SHP77 (cell line): ENCODE measurements around the gene CACNA1C.
"Not testable (repeated sequence)": the region's sequence is repeated elsewhere in the genome, so short reads cannot be mapped to it uniquely, and the experiment has no call there.

Source experiments
- DNase-seq, 2 experiments: peaks; one replicate each; lab custom pipeline; 2025; lab: John Stamatoyannopoulos, UW

The CACNA1C gene

DNA sequence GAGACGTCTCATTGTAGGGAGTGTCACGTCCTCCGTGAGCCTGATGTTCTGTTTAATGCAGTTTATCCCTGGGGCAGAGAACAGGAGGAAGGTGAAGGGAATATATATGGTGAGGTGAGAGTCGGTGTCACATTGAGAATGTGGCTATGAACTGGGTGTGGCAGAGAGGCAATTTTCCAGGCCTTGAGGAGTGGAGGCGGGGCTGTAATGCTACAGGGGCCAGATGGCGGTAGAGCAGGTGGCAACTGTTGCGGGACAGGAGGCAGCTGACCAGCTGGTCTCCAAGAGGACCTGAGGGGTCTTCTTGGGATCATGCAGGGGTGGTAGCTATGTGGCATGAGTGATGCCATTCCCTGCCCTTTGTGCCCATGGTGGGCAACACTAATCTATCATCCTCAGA, 59.6 kb downstream of the CACNA1C start:
- DNase-seq = no peak

DNA sequence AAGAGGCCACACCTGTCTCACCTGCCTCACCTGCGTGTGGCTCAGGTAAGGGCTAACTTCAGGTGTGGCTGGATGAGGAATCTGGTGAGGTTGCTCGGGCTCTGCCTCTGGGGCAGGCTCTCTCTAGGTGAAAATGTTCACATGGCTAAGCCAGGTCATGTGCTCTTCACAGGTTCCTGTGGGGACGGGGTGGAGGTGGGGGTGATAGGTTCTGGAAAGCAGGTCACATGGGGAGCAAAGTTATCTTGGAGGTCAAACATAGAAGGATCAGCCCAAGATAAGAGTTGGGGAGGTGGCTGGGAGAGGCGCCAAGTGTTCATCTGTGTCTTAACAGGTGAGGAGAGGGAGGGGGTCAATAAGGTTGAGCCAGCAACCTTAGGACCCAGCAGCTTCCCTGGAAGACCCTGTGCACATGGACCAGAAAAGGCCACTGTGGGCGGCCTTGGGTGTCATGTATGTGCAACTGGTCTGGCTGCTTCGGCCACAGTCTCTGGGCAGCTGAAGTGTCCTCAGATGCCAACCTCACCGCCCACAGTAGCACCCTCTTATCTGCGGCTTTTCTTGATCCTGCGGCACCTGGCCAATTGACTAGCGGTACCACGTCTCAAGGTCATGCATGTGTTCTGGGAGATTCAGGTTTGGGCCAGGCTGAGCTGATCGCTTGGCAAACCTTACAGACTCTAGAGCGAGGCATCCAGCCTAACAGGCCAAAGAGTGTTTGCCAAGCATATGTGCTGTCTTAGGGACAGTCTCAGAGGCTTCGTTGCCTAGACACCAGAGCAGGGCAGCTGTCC, 60.5 kb downstream of the CACNA1C start:
- DNase-seq = no peak

DNA sequence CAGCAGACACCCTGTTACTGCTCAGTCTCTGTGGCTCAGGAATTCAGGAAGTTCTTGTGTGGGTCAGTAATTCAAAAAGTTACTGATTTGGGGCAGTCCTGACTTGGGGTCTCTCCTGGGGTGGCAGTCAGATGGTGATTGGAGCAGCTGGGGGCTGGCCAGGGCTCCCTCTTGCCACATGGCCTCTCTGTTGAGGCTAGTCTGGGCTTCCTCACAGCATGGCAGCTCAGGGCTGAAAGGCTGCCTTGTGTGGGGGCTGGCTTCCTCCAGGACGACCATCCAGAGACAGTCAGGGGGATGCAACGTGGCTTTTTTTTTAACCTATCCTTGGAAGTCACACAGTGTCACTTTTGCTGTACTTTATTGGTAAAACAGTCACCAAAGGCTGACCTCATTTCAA, 61.3 kb downstream of the CACNA1C start:
- no peak for DNase-seq

DNA sequence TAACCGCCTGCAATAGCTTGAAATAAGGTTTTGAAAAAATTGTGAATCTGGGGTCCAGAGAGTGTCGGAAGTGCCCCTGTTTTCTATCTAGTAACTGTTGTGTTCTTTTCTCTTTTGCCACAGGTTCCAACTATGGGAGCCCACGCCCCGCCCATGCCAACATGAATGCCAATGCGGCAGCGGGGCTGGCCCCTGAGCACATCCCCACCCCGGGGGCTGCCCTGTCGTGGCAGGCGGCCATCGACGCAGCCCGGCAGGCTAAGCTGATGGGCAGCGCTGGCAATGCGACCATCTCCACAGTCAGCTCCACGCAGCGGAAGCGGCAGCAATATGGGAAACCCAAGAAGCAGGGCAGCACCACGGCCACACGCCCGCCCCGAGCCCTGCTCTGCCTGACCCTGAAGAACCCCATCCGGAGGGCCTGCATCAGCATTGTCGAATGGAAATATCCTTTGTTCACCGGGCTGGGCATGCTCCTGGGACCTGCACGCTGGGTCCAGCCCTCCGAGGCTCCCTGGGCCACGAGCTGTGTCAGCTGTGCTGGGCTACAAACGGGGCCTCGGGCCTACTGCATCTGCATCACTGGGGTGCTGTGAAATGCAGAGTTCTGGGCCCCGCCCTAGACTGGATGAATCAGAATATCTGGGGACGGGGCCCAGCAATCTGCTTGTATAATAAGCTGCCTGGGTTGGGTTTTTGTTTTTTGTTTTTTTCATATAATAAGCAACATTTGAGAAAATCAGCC, 62.5 kb downstream of the CACNA1C start:
- no peak for DNase-seq

DNA sequence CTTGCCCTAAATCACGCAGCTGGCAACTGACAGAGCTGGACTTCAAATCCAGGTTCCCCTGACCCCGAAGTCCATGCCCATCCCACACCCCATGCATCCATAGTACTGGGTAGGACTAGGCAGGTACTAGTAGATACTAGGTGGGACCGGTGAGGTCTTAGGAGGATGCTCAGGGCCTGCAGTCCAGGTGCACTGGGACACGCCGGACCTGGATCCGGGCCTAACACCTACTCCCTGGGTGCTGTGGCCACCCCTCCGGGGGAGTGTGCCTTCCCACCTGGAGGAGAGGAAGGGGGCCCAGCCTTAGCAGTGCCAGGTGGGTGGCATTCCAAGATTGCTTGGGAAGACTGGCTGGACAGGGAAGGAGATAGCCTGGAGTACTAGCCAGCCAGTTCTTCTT, 64.8 kb downstream of the CACNA1C start:
- DNase-seq = no peak

DNA sequence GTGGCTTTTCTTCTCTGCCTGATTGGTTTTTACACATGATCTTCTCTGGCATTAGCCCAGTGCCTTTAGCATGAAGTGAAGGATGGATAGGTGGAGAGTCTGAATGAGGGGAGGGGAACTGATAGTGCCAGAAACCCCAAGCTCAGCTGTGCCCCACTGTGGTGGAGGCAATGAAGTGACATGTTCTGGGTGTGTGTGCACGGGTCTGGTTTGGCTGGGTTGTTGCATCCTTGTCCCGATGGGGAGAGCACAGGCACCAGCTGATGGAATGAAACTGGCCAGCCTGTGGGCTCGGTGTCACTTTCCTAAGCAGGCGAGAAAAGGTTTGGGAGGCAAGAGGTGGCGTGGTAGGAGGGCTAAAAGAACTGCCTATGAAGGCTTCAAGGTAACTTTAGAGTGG, 65.3 kb downstream of the CACNA1C start:
- no peak for DNase-seq

DNA sequence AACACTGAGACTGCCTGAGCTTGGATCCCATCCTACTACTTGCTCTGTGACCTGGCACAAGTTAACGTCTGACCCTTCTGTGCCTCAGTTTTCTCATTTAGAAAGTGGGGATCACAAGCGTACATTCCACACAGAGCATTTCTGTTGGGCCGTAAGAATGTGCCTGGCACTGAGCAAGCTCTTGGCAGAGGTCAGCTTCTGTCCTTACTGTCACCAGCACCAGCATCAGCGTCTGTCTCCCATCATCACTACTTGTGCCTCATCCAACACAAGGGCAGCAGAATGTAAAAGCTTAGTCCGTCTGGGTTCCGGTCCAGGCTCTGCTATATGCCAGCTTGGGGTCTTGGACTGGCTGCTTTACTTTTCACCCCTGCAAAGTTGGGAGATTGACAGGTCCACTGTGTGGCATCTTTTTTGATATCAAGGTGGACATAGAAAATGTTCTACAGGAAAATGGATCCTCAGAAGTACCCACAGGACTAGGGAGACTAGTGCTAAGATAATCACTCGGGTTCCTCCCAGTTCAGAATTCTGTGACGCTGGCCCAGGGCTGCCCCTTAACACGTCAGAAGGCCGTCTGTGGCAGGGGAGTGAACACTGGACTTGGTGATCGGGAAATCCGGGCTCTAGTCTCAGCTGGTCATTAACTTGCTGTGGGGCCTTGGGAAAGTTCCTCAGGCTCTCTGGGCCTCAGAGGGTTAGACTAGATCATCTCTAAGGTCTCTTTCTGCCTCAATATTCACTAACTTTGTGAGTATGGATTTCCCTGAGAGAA, 65.9 kb downstream of the CACNA1C start:
- DNase-seq = no peak

DNA sequence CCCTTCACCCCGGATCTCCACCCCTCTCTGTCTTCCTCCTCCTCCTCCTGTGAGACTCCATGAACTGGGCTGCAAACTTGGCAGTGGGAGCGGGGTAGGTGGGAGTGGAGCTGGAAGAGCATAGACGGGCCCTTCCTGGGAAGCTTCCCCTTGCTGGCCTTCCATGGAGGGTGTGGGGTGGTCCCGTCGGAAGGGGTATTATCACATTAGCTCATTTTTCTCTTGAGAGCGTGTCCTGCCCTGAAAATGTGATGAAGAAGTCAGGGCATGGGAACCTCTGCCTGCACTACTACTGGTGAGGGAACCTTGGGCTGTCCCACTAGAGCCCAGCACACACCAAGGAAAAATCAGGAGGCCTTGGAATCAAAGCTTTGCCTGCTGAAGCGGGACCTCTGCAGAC, 66.5 kb downstream of the CACNA1C start:
- no peak for DNase-seq

DNA sequence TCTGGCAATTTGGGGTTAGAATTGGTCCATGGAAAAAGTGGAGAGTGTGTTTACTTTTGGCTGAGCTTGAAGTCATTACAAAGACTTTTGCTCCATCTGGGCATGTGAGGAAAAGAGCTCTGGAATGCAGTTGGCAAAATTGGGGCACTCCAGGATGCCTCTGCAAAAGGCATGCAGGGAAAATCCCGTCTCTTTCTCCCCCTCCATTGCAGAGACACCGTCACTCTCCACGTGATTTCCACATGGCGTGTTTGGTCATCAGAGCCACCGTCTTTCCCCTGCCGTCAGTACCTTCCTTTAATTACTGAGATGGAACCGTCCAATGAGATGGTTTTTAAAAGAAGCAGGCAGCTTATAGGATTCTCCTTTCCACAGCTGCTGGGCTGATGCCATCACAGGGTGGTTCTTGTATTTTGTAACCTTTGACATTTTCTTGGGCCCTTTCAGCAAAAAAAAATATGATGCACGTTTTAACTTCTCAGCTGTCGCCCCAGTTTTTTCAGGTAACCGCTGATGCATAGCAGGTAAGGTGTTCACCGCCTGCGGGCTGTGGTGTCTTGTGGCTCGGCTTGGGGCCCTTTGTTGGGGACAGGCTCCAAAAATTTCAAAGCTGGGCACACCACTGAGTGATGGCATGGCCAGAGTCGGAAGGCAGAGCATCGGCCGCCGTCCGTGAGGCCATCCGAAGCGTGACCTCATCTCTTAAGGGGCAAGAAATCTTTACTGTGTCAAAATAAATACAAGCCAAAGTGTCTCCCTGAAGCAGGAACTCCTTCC, 68.4 kb downstream of the CACNA1C start:
- DNase-seq = no peak

DNA sequence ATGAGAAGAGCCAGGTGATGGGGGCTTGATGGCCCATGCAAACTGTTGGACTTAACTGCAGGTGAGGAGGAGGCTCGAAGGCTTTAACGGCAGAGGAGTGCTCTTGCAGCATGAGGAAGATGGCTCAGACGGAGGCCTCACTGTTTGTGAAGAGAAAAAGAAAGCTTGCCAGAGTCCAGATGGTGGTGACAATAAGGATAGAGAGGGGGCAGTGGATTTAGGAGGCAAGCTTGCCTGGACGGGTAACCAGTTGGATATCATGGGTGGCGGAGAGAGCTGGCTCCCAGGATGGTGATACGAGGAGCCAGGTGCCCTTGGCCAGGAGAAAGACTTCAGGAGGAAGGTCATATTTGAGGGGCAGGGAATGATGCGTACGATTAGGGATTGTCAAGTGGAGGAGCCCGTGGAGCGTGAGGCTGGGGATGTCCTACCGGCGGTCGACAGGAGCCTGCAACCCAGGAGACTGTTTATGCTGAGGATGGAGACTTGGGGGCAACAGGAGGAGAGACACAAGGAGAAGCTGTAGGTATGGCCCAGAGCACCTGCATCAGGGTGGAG, 71.8 kb downstream of the CACNA1C start:
- no peak for DNase-seq

DNA sequence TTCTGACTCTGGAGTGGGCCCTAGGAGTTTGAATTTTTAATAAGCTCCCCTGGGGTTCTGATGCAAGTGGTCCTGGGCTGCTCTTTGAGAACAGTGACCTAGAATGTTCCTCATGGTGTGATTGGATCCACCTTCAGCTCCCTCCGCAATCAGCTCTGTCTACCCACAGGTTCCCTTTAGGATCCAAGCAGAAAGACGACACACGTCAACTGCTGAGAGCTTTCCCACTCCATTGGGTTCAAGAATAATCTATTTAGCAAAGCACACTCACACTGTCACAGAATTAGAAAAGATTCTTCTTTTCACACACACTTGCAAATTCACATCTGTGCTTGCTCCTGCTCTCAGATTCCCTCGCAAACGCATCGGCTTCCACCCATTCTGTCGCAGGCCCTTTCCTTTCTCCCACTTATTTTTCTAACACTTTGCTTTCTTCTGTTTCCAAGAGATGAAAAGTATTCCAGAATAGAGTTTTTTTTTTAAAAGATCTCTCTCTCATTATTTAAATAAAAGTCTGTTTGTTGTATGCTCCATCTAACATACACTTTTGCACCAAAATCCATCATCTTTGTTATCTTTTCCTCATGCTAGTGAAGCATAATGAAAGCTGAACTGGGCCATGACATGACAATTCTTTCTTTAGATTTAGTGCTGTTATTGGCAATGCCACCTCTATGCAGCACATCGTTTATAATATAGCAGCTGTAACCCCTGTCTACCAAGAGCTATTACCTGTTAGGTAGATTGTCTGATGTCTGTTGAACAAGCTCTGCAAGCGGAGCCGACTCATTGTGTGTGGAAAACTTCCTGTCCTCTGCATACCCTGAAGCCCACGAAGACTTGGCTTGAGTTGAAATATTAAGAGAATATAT, 73.1 kb downstream of the CACNA1C start:
- no peak for DNase-seq

DNA sequence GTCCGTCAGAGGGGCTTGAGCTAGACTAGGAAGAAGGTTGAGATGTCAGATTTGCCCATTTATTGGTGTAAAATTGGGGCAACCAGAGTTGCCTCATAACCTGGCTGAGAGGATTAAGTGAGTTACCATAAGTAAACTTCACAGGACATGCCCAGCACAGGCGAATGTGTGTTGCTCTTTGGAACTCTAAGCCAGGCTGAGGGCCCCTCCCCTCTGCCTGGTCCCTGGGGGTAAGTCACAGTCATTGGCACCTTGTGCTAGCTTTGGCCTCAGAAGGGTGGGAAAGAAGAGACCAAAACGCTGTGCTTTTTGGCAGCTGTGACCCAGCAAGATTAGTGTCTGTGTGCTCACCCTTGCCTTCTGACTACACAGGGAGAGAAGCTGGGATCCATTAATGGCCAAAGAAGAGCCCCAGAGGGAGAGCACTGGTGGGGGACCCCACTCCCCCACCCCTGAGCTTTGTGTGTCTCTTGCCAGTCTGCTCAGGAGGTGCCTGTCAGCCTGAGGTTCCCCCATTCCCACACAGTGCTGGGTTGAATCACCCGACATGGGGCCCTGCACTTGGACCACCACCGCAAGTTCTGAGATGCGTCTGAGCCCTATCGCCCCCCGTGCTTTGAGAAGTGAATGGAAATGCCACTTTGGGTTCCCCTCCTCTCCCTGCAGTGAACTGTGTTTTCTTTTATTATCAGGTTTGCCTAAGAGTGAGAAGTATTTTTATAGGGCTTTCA, 74.1 kb downstream of the CACNA1C start:
- DNase-seq = no peak

DNA sequence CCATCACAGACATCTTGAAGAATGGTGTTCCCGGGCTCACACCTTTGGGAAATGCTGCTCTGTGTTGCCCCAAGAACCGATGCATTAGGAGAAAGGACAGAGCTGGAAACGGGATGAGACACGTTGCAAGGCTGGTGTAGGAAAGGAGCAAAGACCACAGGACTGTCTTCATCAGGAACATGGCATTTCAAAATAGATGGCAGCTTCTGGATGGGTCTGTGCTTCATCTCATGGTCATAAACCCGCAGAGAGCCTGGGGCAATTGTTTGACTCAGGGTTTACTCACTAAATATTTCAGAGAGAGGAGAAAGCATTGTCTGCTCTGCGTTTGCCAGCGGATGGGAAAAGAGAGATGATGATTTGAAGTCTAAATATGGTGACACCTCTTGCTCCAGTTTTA, 76.3 kb downstream of the CACNA1C start:
- no peak for DNase-seq

DNA sequence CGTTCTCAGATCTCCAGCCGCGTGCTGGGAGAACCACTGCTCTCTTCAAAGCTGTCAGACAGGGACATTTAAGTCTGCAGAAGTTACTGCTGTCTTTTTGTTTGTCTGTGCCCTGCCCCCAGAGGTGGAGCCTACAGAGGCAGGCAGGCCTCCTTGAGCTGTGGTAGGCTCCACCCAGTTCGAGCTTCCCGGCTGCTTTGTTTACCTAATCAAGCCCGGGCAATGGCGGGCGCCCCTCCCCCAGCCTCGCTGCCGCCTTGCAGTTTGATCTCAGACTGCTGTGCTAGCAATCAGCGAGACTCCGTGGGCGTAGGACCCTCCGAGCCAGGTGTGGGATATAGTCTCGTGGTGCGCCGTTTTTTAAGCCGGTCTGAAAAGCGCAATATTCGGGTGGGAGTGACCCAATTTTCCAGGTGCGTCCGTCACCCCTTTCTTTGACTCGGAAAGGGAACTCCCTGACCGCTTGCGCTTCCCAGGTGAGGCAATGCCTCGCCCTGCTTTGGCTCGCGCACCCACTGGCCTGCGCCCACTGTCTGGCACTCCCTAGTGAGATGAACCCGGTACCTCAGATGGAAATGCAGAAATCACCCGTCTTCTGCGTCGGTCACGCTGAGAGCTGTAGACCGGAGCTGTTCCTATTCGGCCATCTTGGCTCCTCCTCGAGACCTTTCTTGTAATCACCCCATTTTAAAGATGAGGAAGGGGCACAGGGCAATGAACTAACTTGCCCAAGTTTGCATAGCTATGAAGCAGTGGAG, 83.1 kb downstream of the CACNA1C start:
- DNase-seq = not testable (repeated sequence)

DNA sequence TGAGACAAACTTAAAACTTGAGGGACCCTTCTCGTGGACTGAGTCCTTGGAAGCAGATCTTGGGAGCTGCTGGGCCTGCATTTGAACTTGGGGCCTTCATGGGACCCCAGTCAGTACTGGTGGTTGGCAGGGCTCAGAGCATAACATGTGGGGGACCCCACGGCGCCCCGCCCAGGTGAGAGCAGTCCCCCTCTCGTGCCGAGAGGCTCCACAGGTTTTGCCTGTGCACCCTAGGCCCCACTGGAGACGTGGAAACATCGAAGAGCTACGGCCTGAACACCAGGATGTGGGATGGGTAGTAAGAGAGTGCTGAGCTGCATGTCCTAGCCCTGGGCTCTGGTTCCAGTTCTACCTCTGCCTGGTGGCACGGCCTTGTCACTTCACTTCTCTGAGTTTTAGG, 84.1 kb downstream of the CACNA1C start:
- no peak for DNase-seq

DNA sequence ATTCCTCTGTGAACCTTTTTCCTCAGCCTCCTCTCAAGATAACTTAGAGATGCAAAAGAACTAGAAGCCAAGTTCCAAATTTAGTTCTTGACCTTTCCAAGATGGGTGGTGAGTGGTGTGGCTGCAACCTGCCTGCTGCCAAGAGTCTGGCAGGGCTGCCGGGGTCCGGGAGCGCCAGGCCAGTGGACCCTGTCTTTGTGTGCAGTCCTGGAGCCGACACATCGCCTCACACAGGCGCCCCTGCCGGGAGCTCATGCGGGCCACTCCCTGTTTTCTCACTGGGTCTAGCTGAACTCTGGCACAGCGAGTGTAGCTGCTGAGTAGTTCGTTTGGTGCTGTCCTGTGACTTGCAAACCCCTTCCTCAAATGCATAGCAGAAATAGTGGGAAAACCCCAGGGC, 84.9 kb downstream of the CACNA1C start:
- no peak for DNase-seq

DNA sequence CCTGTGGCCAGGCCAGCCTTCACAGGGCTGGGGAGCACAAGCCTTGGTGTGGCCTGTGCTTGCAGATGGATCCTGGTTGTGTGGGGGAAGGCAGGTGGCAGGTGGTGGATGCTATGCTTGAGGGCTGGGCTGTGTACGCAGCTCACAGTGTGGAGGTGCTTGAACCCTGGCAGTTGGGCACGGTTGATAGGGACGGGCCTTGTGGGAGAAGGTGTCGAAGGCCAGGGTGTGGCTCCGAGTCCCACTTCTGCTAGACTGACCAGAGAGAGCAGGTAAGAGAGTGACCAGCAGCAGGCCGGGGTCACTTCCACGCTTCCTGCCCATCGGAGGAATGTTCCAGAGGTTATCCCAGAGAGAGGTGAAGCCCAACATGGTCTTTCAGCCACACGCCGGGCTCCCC, 85.5 kb downstream of the CACNA1C start:
- no peak for DNase-seq

DNA sequence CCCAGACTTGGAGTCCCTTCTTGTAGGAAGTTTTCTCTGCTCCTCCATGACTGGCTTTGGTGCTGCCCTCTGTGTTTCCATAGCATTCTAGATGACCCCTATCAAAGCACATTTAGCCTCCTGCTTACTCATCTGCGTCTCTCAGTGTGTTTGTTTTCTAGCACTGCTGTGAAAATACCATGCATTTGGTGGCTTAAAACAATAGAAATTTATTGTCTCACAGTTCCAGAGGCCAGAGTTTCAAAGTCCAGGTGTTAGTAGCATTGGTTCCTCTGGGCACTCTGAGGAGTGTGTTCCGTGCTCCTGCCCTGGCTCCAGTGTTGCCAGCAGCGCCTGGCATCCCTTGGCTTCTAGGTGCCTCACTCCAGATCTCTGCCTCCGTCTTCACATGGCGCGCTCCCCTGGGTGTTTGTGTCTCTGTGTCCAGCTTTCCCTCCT, 86.1 kb downstream of the CACNA1C start:
- DNase-seq = no peak

DNA sequence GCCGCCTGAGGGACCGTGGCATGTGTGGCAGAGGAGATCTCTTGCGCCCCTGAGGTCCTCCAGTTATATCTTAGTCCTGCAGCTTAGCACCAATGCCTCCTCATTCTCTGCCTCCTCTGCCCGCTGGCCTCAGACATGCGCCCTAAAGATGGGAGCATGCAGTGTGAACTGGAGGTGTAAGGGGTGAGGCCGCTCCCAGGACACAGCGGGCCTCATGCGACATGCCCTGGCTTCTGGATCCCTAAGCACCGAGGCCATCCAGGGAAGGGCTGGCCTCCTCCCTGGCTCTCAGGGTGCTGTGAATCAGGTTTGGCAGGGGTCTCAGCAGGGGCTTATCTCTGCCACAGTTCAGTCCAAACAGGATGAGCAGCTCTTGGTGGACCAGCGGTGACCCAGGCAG, 86.9 kb downstream of the CACNA1C start:
- DNase-seq = no peak
